ENCODE data around the gene UBN2. TPM values are rescaled to one million over a fixed set of nuclear protein-coding genes. Genes with fewer than 3 reads are reported as not detected.

UBN2 gene
- total RNA-seq, 3 donors from 2014 or later (not counting 1 experiment from before 2014, with no cell fraction given), result 17.6 to 33.2 (median 21.2) TPM

DNA sequence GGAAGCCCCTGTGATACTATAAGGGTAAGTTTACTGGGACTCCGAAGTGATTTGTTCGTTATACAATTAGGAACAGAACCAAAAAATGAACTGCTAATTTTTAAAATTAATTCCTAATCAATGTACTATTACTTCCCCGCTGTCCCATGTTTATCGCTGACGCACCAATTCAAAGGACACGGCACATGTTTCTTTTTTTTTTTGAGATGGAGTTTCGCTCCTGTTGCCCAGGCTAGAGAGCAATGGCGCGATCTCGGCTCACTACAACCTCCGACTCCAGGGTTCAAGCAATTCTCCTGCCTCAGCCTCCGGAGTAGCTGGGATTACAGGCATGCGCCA, 108.6 kb downstream of the UBN2 start:
- H3K9me3 Mint-ChIP-seq, result peaks cover 2 to 8% of the 10 kb centered on the region in 2 donors
- no peaks in the 10 kb centered on the region for H3K36me3 ChIP-seq (ENCODE audit: control insufficient read depth, insufficient read depth, low read length)
- intact Hi-C loops (cut with micrococcal nuclease), result loop anchor here (1.0 to 2.0 kb wide), 4 partner anchors 20 to 837 kb away; partner anchors contain the start of genes KDM7A, LUC7L2, UBN2 and ZC3HAV1
- TF ChIP-seq, protein P1, sequence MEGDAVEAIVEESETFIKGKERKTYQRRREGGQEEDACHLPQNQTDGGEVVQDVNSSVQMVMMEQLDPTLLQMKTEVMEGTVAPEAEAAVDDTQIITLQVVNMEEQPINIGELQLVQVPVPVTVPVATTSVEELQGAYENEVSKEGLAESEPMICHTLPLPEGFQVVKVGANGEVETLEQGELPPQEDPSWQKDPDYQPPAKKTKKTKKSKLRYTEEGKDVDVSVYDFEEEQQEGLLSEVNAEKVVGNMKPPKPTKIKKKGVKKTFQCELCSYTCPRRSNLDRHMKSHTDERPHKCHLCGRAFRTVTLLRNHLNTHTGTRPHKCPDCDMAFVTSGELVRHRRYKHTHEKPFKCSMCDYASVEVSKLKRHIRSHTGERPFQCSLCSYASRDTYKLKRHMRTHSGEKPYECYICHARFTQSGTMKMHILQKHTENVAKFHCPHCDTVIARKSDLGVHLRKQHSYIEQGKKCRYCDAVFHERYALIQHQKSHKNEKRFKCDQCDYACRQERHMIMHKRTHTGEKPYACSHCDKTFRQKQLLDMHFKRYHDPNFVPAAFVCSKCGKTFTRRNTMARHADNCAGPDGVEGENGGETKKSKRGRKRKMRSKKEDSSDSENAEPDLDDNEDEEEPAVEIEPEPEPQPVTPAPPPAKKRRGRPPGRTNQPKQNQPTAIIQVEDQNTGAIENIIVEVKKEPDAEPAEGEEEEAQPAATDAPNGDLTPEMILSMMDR (IDR thresholded peaks at IDR 0.05), result no peak
- peaks cover 28 to 31% of the 10 kb centered on the region in 2 donors for H3K4me1 Mint-ChIP-seq
- H3K36me3 Mint-ChIP-seq, result peaks cover 11% of the 10 kb centered on the region
- H3K4me1 ChIP-seq (ENCODE audit: control insufficient read depth, insufficient read depth, low read length), result peaks cover 15% of the 10 kb centered on the region
- no peaks in the 10 kb centered on the region for H3K27me3 ChIP-seq (ENCODE audit: control insufficient read depth, insufficient read depth, low read length)
- peaks cover 4% of the 10 kb centered on the region for H3K9me3 ChIP-seq (ENCODE audit: control insufficient read depth, insufficient read depth, low read length)
- DNase-seq, result no peak
- peak overlapping the region; percentile 98 for H3K4me3 Mint-ChIP-seq
- H3K27me3 Mint-ChIP-seq (ENCODE audit: low read depth in 2 of 2), result peaks cover 8% of the 10 kb centered on the region in 2 donors
- WGBS (ENCODE audit: insufficient coverage), result 92% methylated on average over 13 of the region's 13 CpGs
- no peak for ATAC-seq
- H3K4me3 ChIP-seq (ENCODE audit: low read length), result peak overlapping the region; percentile 89
- peak overlapping the region; percentile 98 for H3K27ac ChIP-seq (ENCODE audit: low read length)
- H3K27ac Mint-ChIP-seq, result peak overlapping the region; percentile 100

DNA sequence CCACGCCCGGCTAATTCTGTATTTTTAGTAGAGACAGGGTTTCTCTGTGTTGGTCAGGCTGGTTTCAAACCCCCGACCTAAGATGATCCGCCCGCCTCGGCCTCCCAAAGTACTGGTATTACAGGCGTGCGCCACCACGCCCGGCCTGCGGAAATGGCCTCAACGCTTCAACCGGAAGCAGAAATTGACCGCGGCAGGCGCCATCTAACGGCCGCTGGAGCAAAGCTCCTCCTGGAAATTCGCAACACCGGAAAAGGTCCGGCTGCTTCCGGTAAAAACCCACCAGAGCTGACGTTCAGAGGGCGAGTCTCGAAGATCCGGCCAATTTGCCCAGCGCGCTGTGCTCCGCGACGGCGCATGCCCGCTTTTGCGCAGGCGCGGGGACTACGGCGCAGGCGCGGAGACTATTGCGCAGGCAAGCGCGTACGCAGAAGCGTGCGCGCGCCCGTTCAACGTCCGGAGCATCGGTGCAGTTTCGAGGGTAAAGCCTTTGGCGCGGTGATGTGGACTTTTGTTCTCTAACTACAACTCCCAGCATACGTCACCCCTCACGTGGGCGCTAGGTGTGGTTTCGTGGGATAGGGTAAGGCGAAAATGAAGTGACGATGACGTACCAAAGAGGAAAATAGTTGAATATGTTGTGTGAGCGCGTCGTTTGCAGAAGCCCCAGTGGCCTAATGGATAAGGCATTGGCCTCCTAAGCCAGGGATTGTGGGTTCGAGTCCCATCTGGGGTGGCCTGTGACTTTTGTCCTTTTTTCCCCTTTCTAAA, 109.2 kb downstream of the UBN2 start:
- Mint-ChIP-seq H3K4me3 (peak overlapping the region; percentile 98), H3K27ac (peak overlapping the region; percentile 100), H3K27me3 (ENCODE audit: low read depth in 2 of 2) (peaks cover 4 to 8% of the 10 kb centered on the region in 2 donors), H3K4me1 (peaks cover 28 to 31% of the 10 kb centered on the region in 2 donors), H3K36me3 (peaks cover 11% of the 10 kb centered on the region), H3K9me3 (peaks cover 2 to 8% of the 10 kb centered on the region in 2 donors)
- H3K4me3 ChIP-seq (ENCODE audit: low read length), result peak overlapping the region; percentile 89
- H3K36me3 ChIP-seq (ENCODE audit: control insufficient read depth, insufficient read depth, low read length), result no peaks in the 10 kb centered on the region
- H3K27me3 ChIP-seq (ENCODE audit: control insufficient read depth, insufficient read depth, low read length), result no peaks in the 10 kb centered on the region
- peaks cover 4% of the 10 kb centered on the region for H3K9me3 ChIP-seq (ENCODE audit: control insufficient read depth, insufficient read depth, low read length)
- peak overlapping the region; percentile 98 for H3K27ac ChIP-seq (ENCODE audit: low read length)
- 2% methylated on average over 61 of the region's 66 CpGs for WGBS (ENCODE audit: insufficient coverage)
- TF ChIP-seq, protein P1 (IDR thresholded peaks at IDR 0.05), result no peak
- H3K4me1 ChIP-seq (ENCODE audit: control insufficient read depth, insufficient read depth, low read length), result peaks cover 15% of the 10 kb centered on the region
- ATAC-seq (peak; percentile 73 to 91 (median 81)), DNase-seq (peak; percentile 94 to 100)
- intact Hi-C loops (cut with micrococcal nuclease), result loop anchor here (1.0 to 2.0 kb wide), 4 partner anchors 19 to 837 kb away; partner anchors contain the start of genes KDM7A, LUC7L2, UBN2 and ZC3HAV1

DNA sequence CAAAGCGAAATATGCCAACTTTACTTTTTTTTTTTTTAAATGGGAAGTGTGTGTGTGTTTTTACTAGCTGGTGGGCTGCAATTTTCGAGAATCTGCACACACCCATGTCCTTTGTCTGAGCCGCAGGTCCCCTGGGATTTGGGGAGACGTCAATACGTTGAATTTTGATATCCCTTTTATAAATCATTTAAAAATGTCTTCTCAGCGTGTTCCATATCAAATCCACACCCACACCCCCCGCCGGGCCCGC, 109.7 kb downstream of the UBN2 start:
- Histone ChIP-seq H3K9me3 (ENCODE audit: control insufficient read depth, insufficient read depth, low read length) (peaks cover 4% of the 10 kb centered on the region), H3K27ac (ENCODE audit: low read length) (peak overlapping the region; percentile 98), H3K27me3 (ENCODE audit: control insufficient read depth, insufficient read depth, low read length) (no peaks in the 10 kb centered on the region), H3K4me1 (ENCODE audit: control insufficient read depth, insufficient read depth, low read length) (peaks cover 15% of the 10 kb centered on the region), H3K36me3 (ENCODE audit: control insufficient read depth, insufficient read depth, low read length) (no peaks in the 10 kb centered on the region), H3K4me3 (ENCODE audit: low read length) (peak overlapping the region; percentile 89)
- intact Hi-C loops (cut with micrococcal nuclease), result loop anchor here (1.0 to 2.0 kb wide), 4 partner anchors 19 to 836 kb away; partner anchors contain the start of genes KDM7A, LUC7L2, UBN2 and ZC3HAV1
- no peak for ATAC-seq
- Mint-ChIP-seq H3K36me3 (peaks cover 11% of the 10 kb centered on the region), H3K4me1 (peaks cover 28 to 31% of the 10 kb centered on the region in 2 donors), H3K27me3 (ENCODE audit: low read depth in 2 of 2) (peaks cover 4 to 8% of the 10 kb centered on the region in 2 donors), H3K9me3 (peaks cover 2 to 8% of the 10 kb centered on the region in 2 donors), H3K4me3 (peak overlapping the region; percentile 98), H3K27ac (peak overlapping the region; percentile 100)
- 0% methylated on average over 8 of the region's 9 CpGs for WGBS (ENCODE audit: insufficient coverage)
- TF ChIP-seq, protein P1 (IDR thresholded peaks at IDR 0.05), result no peak
- no peak for DNase-seq
